GM23248 (cell line): ENCODE results near the gene TMEM131L.

ENCODE experiments used
- EZH2 ChIP-seq: fragments of 200-600 bp; sonication (generic); IDR thresholded peaks from 2 replicates; pipeline ENCODE4 v1.6.1; 2018; ENCODE audit warnings: antibody characterized with exemption, mild to moderate bottlenecking; ENCODE audit not compliant: insufficient read depth, poor library complexity, severe bottlenecking
- EZH2phosphoT487 ChIP-seq: fragments of 200-600 bp; sonication (generic); IDR thresholded peaks from 2 replicates; pipeline ENCODE4 v1.6.1; 2018; ENCODE audit warnings: antibody characterized with exemption, moderate library complexity, mild to moderate bottlenecking, low read depth; ENCODE audit not compliant: insufficient read depth

DNA sequence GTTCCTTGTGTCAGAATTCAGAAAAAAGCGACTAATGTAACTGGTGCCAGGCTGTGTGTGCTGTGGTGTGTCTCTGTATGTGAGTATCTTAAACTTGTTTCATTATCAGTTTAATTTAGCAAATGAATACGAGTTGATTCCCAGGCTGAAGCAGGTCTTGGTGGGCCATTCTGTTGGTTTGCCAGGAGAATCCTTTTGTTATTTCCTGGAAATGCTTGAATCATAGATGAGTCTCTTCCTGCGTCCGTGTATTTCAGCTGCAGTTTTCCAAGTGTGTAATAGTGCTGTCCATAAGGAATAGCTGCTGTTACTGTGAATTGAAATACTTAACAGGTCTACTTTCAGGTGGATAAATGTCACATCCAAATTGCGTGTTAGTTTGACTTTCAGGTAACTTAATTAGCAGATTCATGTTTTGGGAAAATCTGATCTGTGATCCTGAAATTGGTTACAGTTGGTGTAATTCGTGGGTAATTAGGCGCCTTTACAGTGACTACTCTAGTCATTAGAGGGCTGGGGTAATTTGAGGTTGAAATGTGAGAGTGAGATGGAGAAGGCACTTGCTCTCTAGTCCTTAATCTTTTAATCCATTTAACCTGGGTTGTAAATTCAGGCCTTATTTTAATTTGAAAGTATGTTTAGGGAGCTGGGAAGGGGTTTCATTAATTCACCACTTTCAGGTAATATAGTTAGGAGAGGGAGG lies 23.8 kb downstream of the TMEM131L start:
- TF ChIP-seq EZH2phosphoT487, result no peak
- TF ChIP-seq EZH2, result no peak
